Keratinocyte (primary cell): ENCODE results near the gene CASZ1. TPM values are rescaled to one million over a fixed set of nuclear protein-coding genes. Genes with fewer than 3 reads are reported as not detected.

Source experiments
- DNase-seq: peaks from one replicate; pipeline ENCODE4 v3.0.0-alpha.2; 2011; ENCODE audit warnings: low read depth, missing footprints, low spot score
- FAIRE-seq: peaks from 2 replicates; lab custom pipeline; 2011; peaks lifted over from hg19 to GRCh38; lab: Jason Lieb, UNC
- H2AFZ ChIP-seq: 2 replicates; pipeline ENCODE4 v1.6.0; 2012; ENCODE audit warnings: low read length, control low read depth, inconsistent platforms; ENCODE audit not compliant: control insufficient read depth
- H3K27ac ChIP-seq: 2 replicates; pipeline ENCODE4 v1.5.1; 2011; ENCODE audit warnings: low read length; ENCODE audit not compliant: control insufficient read depth, insufficient read depth
- H3K27me3 ChIP-seq: 3 replicates; pipeline ENCODE4 v1.6.0; 2011; ENCODE audit warnings: low read length; ENCODE audit not compliant: control insufficient read depth, insufficient read depth; ENCODE audit errors: extremely low read depth
- H3K36me3 ChIP-seq, 2 experiments: 2 replicates in 1 of 2; 3 replicates in 1 of 2; pipeline ENCODE4 v1.5.1; 2011; ENCODE audit warnings: low read length in 2 of 2, mild to moderate bottlenecking in 1 of 2; ENCODE audit not compliant: control insufficient read depth in 2 of 2, insufficient read depth in 2 of 2; ENCODE audit errors: extremely low read depth in 1 of 2
- H3K4me1 ChIP-seq: 3 replicates; pipeline ENCODE4 v1.5.1; 2011; ENCODE audit warnings: low read length; ENCODE audit not compliant: control insufficient read depth, insufficient read depth; ENCODE audit errors: extremely low read depth
- H3K4me2 ChIP-seq: 3 replicates; pipeline ENCODE4 v1.6.0; 2011; ENCODE audit warnings: low read depth, low read length; ENCODE audit not compliant: control insufficient read depth, insufficient read depth; ENCODE audit errors: extremely low read depth
- H3K4me3 ChIP-seq, 3 experiments: fragments of 200-600 bp in 1 of 3; sonication (generic) in 1 of 3; 2 replicates in 2 of 3; 3 replicates in 1 of 3; pipeline ENCODE4 v1.5.1; 2011 to 2016; ENCODE audit warnings: low read length in 3 of 3, mild to moderate bottlenecking in 3 of 3, control low read depth in 2 of 3, inconsistent platforms in 1 of 3, low read depth in 1 of 3, mixed read lengths in 1 of 3, mixed run types in 1 of 3, moderate library complexity in 1 of 3; ENCODE audit not compliant: control insufficient read depth in 2 of 3, insufficient read depth in 2 of 3; ENCODE audit errors: extremely low read depth in 1 of 3
- H3K79me2 ChIP-seq: 2 replicates; pipeline ENCODE4 v1.6.0; 2012; ENCODE audit warnings: low read length; ENCODE audit not compliant: control insufficient read depth, insufficient read depth
- H3K9ac ChIP-seq: 3 replicates; pipeline ENCODE4 v1.6.0; 2011; ENCODE audit warnings: low read length; ENCODE audit not compliant: control insufficient read depth, insufficient read depth; ENCODE audit errors: extremely low read depth
- H3K9me1 ChIP-seq: 3 replicates; pipeline ENCODE4 v1.6.0; 2011; ENCODE audit warnings: low read length; ENCODE audit not compliant: control insufficient read depth, insufficient read depth; ENCODE audit errors: extremely low read depth
- H3K9me3 ChIP-seq: 2 replicates; pipeline ENCODE4 v1.5.1; 2012; ENCODE audit warnings: low read depth, low read length; ENCODE audit not compliant: control insufficient read depth
- H4K20me1 ChIP-seq: 3 replicates; pipeline ENCODE4 v1.6.0; 2011; ENCODE audit warnings: low read length; ENCODE audit not compliant: control insufficient read depth, insufficient read depth; ENCODE audit errors: extremely low read depth
- CTCF ChIP-seq, 3 experiments: IDR thresholded peaks in 1 of 3; conservative IDR thresholded peaks in 1 of 3; optimal IDR thresholded peaks in 1 of 3; 2 replicates in 2 of 3; 3 replicates in 1 of 3; pipeline versions ENCODE3 to v1.5.1; 2011; ENCODE audit warnings: low read length in 3 of 3, mild to moderate bottlenecking in 3 of 3, moderate library complexity in 2 of 3, control low read depth in 1 of 3, inconsistent platforms in 1 of 3; ENCODE audit not compliant: insufficient read depth in 2 of 3; ENCODE audit errors: extremely low read depth in 1 of 3
- EZH2 ChIP-seq: IDR thresholded peaks from one replicate; pipeline ENCODE4 v1.6.1; 2012; ENCODE audit warnings: inconsistent platforms, mild to moderate bottlenecking, low read length, moderate library complexity
- dilution Hi-C: fragments of 300-500 bp; cut with MboI; formaldehyde crosslinking; loops from one replicate; pipeline ENCODE4 v1.7.0; 2020; ENCODE audit warnings: low sequenced_read_pairs; ENCODE audit not compliant: extremely low pct_ligation_motif_present
- polyA plus RNA-seq, 5 experiments: library from polyadenylated mRNA; depleted of rRNA in 3 of 5; stranded (reverse) in 3 of 5; stranded (forward) in 1 of 5; unstranded in 1 of 5; fragments of >200 nt; gene quantifications; 1 replicate in 1 of 5; 2 replicates in 3 of 5; 3 replicates in 1 of 5; pipeline versions ENCODE4 v1.2.1 to v1.2.3, GENCODE V29; 2011 to 2012; ENCODE audit warnings: missing spikeins in 2 of 5, low read depth in 1 of 5, low replicate concordance in 1 of 5

The CASZ1 gene
- polyA plus RNA-seq, 1 donor (not counting 4 experiments of a cell fraction or from before 2014, with no cell fraction given): 2.8 TPM

- FAIRE-seq (no peak), DNase-seq (no peak)
- no peak overlapping the region for H3K4me3 ChIP-seq
- H3K4me1 ChIP-seq: peaks cover 37% of the 10 kb centered on the region
- H3K79me2 ChIP-seq: no peaks in the 10 kb centered on the region
- no peaks in the 10 kb centered on the region for H3K9me1 ChIP-seq
- dilution Hi-C loops: no loop called here
- no peak overlapping the region for H3K9ac ChIP-seq
- no peaks in the 10 kb centered on the region for H3K36me3 ChIP-seq
- no peak for TF ChIP-seq EZH2
- TF ChIP-seq CTCF (optimal IDR thresholded peaks at IDR 0.05 in 1 of 3, IDR thresholded peaks at IDR 0.05 in 1 of 3, conservative IDR thresholded peaks at IDR 0.05 in 1 of 3; ENCODE audit: extremely low read depth in 1 of 3, insufficient read depth in 2 of 3, low read length in 3 of 3): no peak
- no peak overlapping the region for H3K4me2 ChIP-seq
- H4K20me1 ChIP-seq: no peaks in the 10 kb centered on the region
- no peaks in the 10 kb centered on the region for H3K9me3 ChIP-seq
- H3K27me3 ChIP-seq: no peaks in the 10 kb centered on the region
- no peak overlapping the region for H2AFZ ChIP-seq
- H3K27ac ChIP-seq: no peak overlapping the region
Observed at GRCh38 chr1:10829067-10829818, 32.8 kb upstream of the CASZ1 start.

- Histone ChIP-seq H3K9me3 (no peaks in the 10 kb centered on the region), H3K27me3 (no peaks in the 10 kb centered on the region), H4K20me1 (no peaks in the 10 kb centered on the region), H3K4me3 (no peak overlapping the region), H3K36me3 (no peaks in the 10 kb centered on the region), H2AFZ (no peak overlapping the region), H3K9me1 (no peaks in the 10 kb centered on the region), H3K27ac (no peak overlapping the region), H3K79me2 (no peaks in the 10 kb centered on the region), H3K4me1 (peaks cover 50% of the 10 kb centered on the region), H3K4me2 (no peak overlapping the region), H3K9ac (no peak overlapping the region)
- DNase-seq: no peak
- TF ChIP-seq CTCF (optimal IDR thresholded peaks at IDR 0.05 in 1 of 3, IDR thresholded peaks at IDR 0.05 in 1 of 3, conservative IDR thresholded peaks at IDR 0.05 in 1 of 3; ENCODE audit: extremely low read depth in 1 of 3, insufficient read depth in 2 of 3, low read length in 3 of 3): no peak
- TF ChIP-seq EZH2: no peak
- FAIRE-seq: no peak
- dilution Hi-C loops: no loop called here
Observed at GRCh38 chr1:10827377-10828333, 31.2 kb upstream of the CASZ1 start.
